H1 (cell line): ENCODE data around the gene RAET1G. TPM values are rescaled to one million over a fixed set of nuclear protein-coding genes. Genes with fewer than 3 reads are reported as not detected.

Source experiments
- PHF8 ChIP-seq: fragments of 200-600 bp; sonication (generic); conservative IDR thresholded peaks from 2 replicates; pipeline ENCODE4 v1.7.1; 2012; ENCODE audit warnings: low read depth, mild to moderate bottlenecking, inconsistent platforms, low read length, moderate library complexity
- TBP ChIP-seq: IDR thresholded peaks from 2 replicates; pipeline ENCODE4 v1.6.1; 2011; ENCODE audit warnings: low read depth, low read length, improper control_type of control experiment
- TEAD4 ChIP-seq: IDR thresholded peaks from 2 replicates; pipeline ENCODE4 v1.6.1; 2012; ENCODE audit warnings: low read depth, low read length, inconsistent platforms, mixed read lengths
- polyA plus RNA-seq, 7 experiments: library from polyadenylated mRNA; depleted of rRNA in 3 of 7; stranded (reverse) in 5 of 7; unstranded in 2 of 7; fragments of >200 nt in 5 of 7; fragments of 200-250 nt in 2 of 7; gene quantifications; 1 replicate in 5 of 7; 2 replicates in 1 of 7; 4 replicates in 1 of 7; pipeline versions ENCODE4 v1.2.1 to v1.2.3, GENCODE V29; 2011 to 2013; ENCODE audit warnings: missing spikeins in 2 of 7, mixed read lengths in 2 of 7
- total RNA-seq: library from RNA; stranded (reverse); fragmentation: NEBNext Ultra II Directional; extraction: Animal tissue kit (Norgen Biotek cat#: 25700); gene quantifications from 2 replicates; pipeline ENCODE4 v1.2.1, GENCODE V29; 2021

Gene RAET1G
- total and polyA plus RNA-seq, 2 of the 8 experiments (the other 6 are each of a cell fraction or from before 2014, with no cell fraction given), result 0.08 TPM; not detected in 1

- TF ChIP-seq TBP (no peak), PHF8 (no peak), TEAD4 (no peak)
These were observed 32.3 kb downstream of the RAET1G start (continued) for GRCh38 chr6:149890629-149891045.
